GM23248 (cell line): ENCODE results near the gene C4orf36. TPM values are rescaled to one million over a fixed set of nuclear protein-coding genes. Genes with fewer than 3 reads are reported as not detected.
A peak's percentile ranks its signal among the peaks of the same experiment; 100 is the strongest.

Experiments used
- DNase-seq: peaks from one replicate; pipeline ENCODE4 v3.0.0-alpha.2; 2015
- H2AFZ ChIP-seq: fragments of 200-600 bp; sonication (generic); 2 replicates; pipeline ENCODE4 v1.6.1; 2016; ENCODE audit warnings: antibody characterized with exemption
- H3F3A ChIP-seq: fragments of 200-600 bp; sonication (generic); 2 replicates; pipeline ENCODE4 v1.6.1; 2016; ENCODE audit warnings: mild to moderate bottlenecking, antibody characterized with exemption, mixed run types; ENCODE audit not compliant: insufficient read depth
- H3K27ac ChIP-seq: fragments of 200-600 bp; sonication (generic); 2 replicates; pipeline ENCODE4 v1.5.1; 2016; ENCODE audit warnings: mild to moderate bottlenecking
- H3K27me3 ChIP-seq: fragments of 200-600 bp; sonication (generic); replicated peaks from 2 replicates; pipeline ENCODE4 v1.6.1; 2016; ENCODE audit warnings: mild to moderate bottlenecking; ENCODE audit not compliant: insufficient read depth
- H3K36me3 ChIP-seq: fragments of 200-600 bp; sonication (generic); 2 replicates; pipeline ENCODE4 v1.6.1; 2016; ENCODE audit warnings: low read depth, mild to moderate bottlenecking
- H3K4me1 ChIP-seq: fragments of 200-600 bp; sonication (generic); 2 replicates; pipeline ENCODE4 v1.6.1; 2016; ENCODE audit warnings: mild to moderate bottlenecking; ENCODE audit not compliant: insufficient read depth
- H3K4me2 ChIP-seq: fragments of 200-600 bp; sonication (generic); one replicate; pipeline ENCODE4 v1.6.1; 2016; ENCODE audit warnings: mild to moderate bottlenecking; ENCODE audit not compliant: unreplicated experiment
- H3K4me3 ChIP-seq: fragments of 200-600 bp; sonication (generic); 2 replicates; pipeline ENCODE4 v1.5.1; 2016; ENCODE audit warnings: mild to moderate bottlenecking
- H3K79me2 ChIP-seq: fragments of 200-600 bp; sonication (generic); 2 replicates; pipeline ENCODE4 v1.6.1; 2016; ENCODE audit warnings: mild to moderate bottlenecking; ENCODE audit not compliant: insufficient read depth
- H3K9ac ChIP-seq: fragments of 200-600 bp; sonication (generic); 2 replicates; pipeline ENCODE4 v1.6.1; 2016; ENCODE audit warnings: mild to moderate bottlenecking
- H3K9me2 ChIP-seq: fragments of 200-600 bp; sonication (generic); 2 replicates; pipeline ENCODE4 v1.6.1; 2016; ENCODE audit warnings: mixed run types, mild to moderate bottlenecking, moderate library complexity; ENCODE audit not compliant: insufficient read depth
- H3K9me3 ChIP-seq: fragments of 200-600 bp; sonication (generic); one replicate; pipeline ENCODE4 v1.6.1; 2017; ENCODE audit warnings: low read depth
- H4K20me1 ChIP-seq: fragments of 200-600 bp; sonication (generic); 2 replicates; pipeline ENCODE4 v1.6.0; 2016; ENCODE audit not compliant: insufficient read depth
- EZH2 ChIP-seq: fragments of 200-600 bp; sonication (generic); IDR thresholded peaks from 2 replicates; pipeline ENCODE4 v1.6.1; 2018; ENCODE audit warnings: antibody characterized with exemption, mild to moderate bottlenecking; ENCODE audit not compliant: insufficient read depth, poor library complexity, severe bottlenecking
- EZH2phosphoT487 ChIP-seq: fragments of 200-600 bp; sonication (generic); IDR thresholded peaks from 2 replicates; pipeline ENCODE4 v1.6.1; 2018; ENCODE audit warnings: antibody characterized with exemption, moderate library complexity, mild to moderate bottlenecking, low read depth; ENCODE audit not compliant: insufficient read depth
- WGBS, 2 experiments: methylation state at CpG; one replicate each; pipeline ENCODE4 v1.1.6; 2015 to 2017; ENCODE audit warnings: low lambda C conversion rate in 2 of 2, low coverage in 1 of 2; ENCODE audit errors: missing lambda C conversion rate in 2 of 2; 5-methylcytosine and 5-hydroxymethylcytosine counted together
- in situ Hi-C: fragments of 300-500 bp; cut with MboI; formaldehyde crosslinking; loops from 2 replicates; pipeline ENCODE4 v1.15.0; 2020
- polyA plus RNA-seq: library from polyadenylated mRNA; unstranded; fragments of >200 nt; fragmentation: Nextera tagmentation; extraction: Ambion mirVana; gene quantifications from 2 replicates; pipeline ENCODE4 v1.2.1, GENCODE V29; 2016
- total RNA-seq: library from RNA; depleted of rRNA; stranded (reverse); fragments of >200 nt; shearing (Covaris generic); gene quantifications from 2 replicates; pipeline ENCODE4 v1.2.3, GENCODE V29; 2014

Gene C4orf36
- total and polyA plus RNA-seq, 2 experiments from 2014 or later, result 0.65 TPM; not detected in 1

DNA sequence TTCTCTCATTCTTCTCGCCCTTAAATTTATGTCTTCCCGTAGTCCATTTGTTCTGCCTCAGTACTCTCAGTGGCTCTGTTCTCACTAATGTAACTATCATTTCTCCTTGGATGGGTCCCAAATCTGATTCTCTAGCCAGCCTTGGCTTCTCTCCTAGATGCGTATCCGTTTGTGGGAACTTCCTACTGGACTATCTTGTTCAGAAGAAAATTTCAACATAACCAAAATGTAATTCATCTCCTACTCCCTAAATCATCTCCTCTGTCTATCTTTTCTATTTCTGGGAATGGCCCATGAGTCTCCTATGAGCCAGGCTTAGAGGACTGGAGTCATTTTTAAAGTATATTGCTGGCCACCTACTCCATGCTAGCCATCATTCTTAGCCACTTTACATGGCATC lies 4.4 kb upstream of the C4orf36 start:
- no peak overlapping the region for H3K4me3 ChIP-seq
- H3K9me3 ChIP-seq, result no peaks in the 10 kb centered on the region
- no peak overlapping the region for H3K4me2 ChIP-seq
- TF ChIP-seq EZH2phosphoT487 (no peak), EZH2 (no peak)
- peaks cover 7% of the 10 kb centered on the region; the same call in 1 of the 2 replicates for H3K4me1 ChIP-seq
- peaks cover 14% of the 10 kb centered on the region for H3F3A ChIP-seq
- H3K36me3 ChIP-seq, result no peaks in the 10 kb centered on the region
- no peak overlapping the region for H3K9ac ChIP-seq
- H3K27me3 ChIP-seq, result no peaks in the 10 kb centered on the region
- peak; percentile 23 for DNase-seq
- no peaks in the 10 kb centered on the region for H4K20me1 ChIP-seq
- no peak overlapping the region for H3K27ac ChIP-seq
- in situ Hi-C loops, result loop anchor here (5.0 kb wide), 1 partner anchor 399 kb away; no protein-coding TSS in a partner anchor
- 36 to 45% methylated on average over 4 of the region's 4 CpGs for WGBS, 2 experiments
- no peaks in the 10 kb centered on the region for H3K9me2 ChIP-seq
- no peak overlapping the region for H2AFZ ChIP-seq
- H3K79me2 ChIP-seq, result no peaks in the 10 kb centered on the region

DNA sequence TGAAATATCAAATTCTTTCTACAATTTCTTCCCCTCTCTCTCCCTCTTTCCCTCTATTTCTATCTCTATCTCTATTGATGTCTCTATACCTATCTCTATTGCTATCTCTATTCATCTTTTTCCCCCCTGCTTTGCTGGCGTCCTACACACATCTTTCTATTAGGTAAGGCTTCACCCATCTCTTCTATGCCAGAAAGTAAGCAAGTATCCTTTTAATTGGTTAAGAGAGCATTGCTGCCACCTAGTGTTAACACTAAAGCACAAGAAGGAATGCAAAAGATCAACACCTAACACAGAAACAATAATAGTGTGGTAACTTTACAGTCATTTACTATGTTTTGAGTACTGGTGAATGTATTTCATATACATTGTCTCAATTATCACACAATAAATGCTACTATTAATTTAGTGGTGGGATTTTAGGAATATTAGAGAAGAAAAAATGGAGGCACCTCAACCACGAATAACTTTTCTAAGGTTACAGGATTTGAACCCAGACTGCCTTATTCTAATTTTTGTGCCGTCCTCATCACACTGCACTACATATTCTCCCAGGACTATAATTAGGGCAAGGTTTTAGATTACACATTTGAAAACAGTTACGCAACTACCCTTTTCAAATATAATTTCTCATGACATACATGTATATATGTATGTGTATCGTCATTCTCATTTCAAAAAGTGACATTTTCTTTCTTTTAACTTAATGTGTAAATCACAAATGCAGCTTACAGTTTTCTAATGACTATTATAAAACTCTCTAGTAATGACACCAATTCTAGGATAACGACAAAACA lies 3.7 kb upstream of the C4orf36 start:
- Histone ChIP-seq H3K4me3 (no peak overlapping the region), H3K36me3 (no peaks in the 10 kb centered on the region), H4K20me1 (no peaks in the 10 kb centered on the region), H2AFZ (no peak overlapping the region), H3K9me3 (no peaks in the 10 kb centered on the region), H3K4me2 (no peak overlapping the region), H3K79me2 (no peaks in the 10 kb centered on the region), H3K27me3 (no peaks in the 10 kb centered on the region), H3K9me2 (no peaks in the 10 kb centered on the region), H3K9ac (no peak overlapping the region), H3K27ac (no peak overlapping the region), H3K4me1 (peaks cover 7% of the 10 kb centered on the region; the same call in 1 of the 2 replicates), H3F3A (peaks cover 14% of the 10 kb centered on the region)
- WGBS, 2 experiments, result 71 to 73% methylated on average over 6 of the region's 6 CpGs
- DNase-seq, result peak; percentile 83
- in situ Hi-C loops, result loop anchor here (5.0 kb wide), 1 partner anchor 399 kb away; no protein-coding TSS in a partner anchor
- TF ChIP-seq EZH2phosphoT487 (no peak), EZH2 (no peak)

DNA sequence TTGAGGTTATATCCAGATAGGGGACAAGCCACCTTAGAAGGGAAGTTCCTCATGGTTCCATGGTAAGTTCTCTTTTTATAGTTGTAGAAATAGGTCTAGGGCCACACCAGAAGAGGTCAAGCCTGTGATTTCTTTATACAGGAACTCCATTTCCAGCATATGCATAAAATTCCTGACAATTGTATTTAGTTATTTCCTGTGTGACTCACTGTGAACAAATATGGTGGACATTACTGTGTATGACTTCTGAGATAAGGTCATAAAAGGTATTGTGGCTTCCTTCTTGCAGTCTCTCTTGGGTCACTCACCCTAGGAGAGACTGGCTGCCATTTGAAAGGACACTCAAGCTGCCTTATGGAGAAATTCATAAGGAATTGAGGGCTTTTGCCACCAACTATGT lies 2.2 kb upstream of the C4orf36 start:
- Histone ChIP-seq H3K4me3 (no peak overlapping the region), H3K4me2 (no peak overlapping the region), H3K27me3 (no peaks in the 10 kb centered on the region), H3K9me2 (no peaks in the 10 kb centered on the region), H3K79me2 (no peaks in the 10 kb centered on the region), H3K9ac (no peak overlapping the region), H3K27ac (no peak overlapping the region), H3K36me3 (no peaks in the 10 kb centered on the region), H3K4me1 (peaks cover 7% of the 10 kb centered on the region; the same call in 1 of the 2 replicates), H3K9me3 (no peaks in the 10 kb centered on the region), H3F3A (peaks cover 14% of the 10 kb centered on the region), H4K20me1 (no peaks in the 10 kb centered on the region), H2AFZ (0 out of 2 replicates have a peak overlapping the region, but pooled peaks have one; percentile 45)
- TF ChIP-seq EZH2phosphoT487 (no peak), EZH2 (no peak)
- peak; percentile 45 for DNase-seq
- in situ Hi-C loops, result no loop called here

DNA sequence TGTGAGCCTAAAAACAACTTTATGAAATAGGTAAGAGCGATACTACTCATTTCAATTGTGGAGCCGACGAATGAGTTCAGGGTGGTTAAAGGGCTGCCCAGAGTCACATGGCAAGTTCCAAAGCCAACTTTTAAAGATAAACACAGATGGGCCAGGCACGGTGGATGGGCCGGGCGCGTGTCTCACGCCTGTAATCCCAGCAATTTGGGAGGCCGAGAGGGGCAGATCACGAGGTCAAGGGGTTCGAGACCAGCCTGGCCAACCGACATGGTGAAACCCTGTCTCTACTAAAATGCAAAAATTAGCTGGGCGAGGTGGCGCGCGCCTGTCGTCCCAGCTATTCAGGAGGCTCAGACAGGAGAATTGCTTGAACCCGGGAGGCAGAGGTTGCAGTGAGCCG lies 914 bp upstream of the C4orf36 start:
- TF ChIP-seq EZH2phosphoT487 (no peak), EZH2 (no peak)
- Histone ChIP-seq H2AFZ (peak overlapping the region; percentile 94), H3K9me3 (no peaks in the 10 kb centered on the region), H3K4me3 (no peak overlapping the region), H3K9me2 (no peaks in the 10 kb centered on the region), H3K4me1 (peaks cover 7% of the 10 kb centered on the region; the same call in 1 of the 2 replicates), H3K9ac (no peak overlapping the region), H3F3A (peaks cover 14% of the 10 kb centered on the region), H3K79me2 (no peaks in the 10 kb centered on the region), H4K20me1 (no peaks in the 10 kb centered on the region), H3K4me2 (no peak overlapping the region), H3K36me3 (no peaks in the 10 kb centered on the region), H3K27me3 (no peaks in the 10 kb centered on the region), H3K27ac (no peak overlapping the region)
- in situ Hi-C loops, result no loop called here
- no peak for DNase-seq
- WGBS, 2 experiments, result 89 to 93% methylated on average over 19 of the region's 19 CpGs
